ENCODE data around the gene CARD16. TPM values are rescaled to one million over a fixed set of nuclear protein-coding genes. Genes with fewer than 3 reads are reported as not detected.

CARD16 gene
- total RNA-seq, 1 experiment from 2014 or later, result not detected

- DNase-seq (ENCODE audit: low read depth), result no peak
- in situ Hi-C loops (cut with HindIII; ENCODE audit: low pct_unique_long_range_greater_than_20kb, low sequenced_read_pairs), result no loop called here
These were observed 39.7 kb downstream of the CARD16 start for GRCh38 chr11:105005451-105005845.

DNA sequence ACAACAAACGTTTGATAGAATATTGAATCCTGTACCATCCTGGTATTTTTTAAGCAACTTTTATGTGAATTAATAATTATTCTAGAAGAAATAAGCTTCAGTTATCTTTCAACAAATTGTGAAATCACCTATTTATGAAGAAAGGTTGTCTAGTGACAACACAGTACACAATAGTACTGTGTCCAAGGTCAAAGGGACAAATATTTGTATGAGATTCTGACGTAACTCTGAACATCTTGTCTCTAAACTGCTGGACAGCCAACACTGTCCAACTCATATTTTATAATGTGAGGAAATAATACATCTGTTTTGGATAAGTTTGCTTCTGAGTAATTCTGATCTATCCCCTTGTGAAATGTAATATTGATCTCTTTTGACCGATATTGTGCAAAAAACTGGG is 41.1 kb downstream of the CARD16 start:
- no peak for DNase-seq (ENCODE audit: low read depth)
- in situ Hi-C loops (cut with HindIII; ENCODE audit: low pct_unique_long_range_greater_than_20kb, low sequenced_read_pairs), result no loop called here

DNA sequence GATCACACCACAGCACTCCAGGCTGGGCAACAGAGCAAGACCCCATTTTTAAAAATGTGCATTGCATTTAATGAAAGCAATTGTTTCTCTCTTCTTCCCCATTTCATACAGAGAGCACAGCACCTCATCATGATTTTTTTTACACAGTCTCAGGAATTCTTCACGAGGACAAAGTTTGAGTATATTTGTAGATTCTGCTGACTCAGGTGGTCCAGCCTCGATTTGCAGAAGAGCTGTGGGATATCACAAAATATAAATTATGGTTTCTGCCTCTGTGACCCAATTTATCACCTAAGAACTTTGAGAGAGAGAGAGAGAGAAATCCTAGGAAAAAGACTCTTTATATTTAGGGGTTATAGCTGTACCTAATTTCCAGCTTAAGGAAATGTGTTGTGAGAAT is 42.0 kb downstream of the CARD16 start:
- no peak for DNase-seq (ENCODE audit: low read depth)
- in situ Hi-C loops (cut with HindIII; ENCODE audit: low pct_unique_long_range_greater_than_20kb, low sequenced_read_pairs), result no loop called here

DNA sequence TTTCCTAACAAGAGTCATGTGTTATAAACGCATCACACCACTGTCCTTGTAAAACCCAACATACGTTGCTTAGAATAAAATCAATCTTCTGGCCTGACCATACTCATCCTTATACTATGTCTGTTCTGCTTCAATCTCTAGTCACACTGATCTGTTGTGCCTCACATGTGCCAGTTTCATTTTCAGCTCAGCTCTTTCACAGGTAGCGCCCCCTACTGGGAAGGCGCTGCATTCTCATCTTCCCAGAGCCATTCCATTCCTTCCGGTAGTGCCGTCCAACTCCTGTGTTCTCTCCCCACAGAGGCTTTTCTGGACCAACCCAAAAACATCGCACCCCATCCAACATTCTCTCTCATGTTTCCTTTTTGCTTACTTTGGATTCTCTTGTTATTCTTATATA is 44.3 kb downstream of the CARD16 start:
- no peak for DNase-seq (ENCODE audit: low read depth)
- in situ Hi-C loops (cut with HindIII; ENCODE audit: low pct_unique_long_range_greater_than_20kb, low sequenced_read_pairs), result no loop called here

DNA sequence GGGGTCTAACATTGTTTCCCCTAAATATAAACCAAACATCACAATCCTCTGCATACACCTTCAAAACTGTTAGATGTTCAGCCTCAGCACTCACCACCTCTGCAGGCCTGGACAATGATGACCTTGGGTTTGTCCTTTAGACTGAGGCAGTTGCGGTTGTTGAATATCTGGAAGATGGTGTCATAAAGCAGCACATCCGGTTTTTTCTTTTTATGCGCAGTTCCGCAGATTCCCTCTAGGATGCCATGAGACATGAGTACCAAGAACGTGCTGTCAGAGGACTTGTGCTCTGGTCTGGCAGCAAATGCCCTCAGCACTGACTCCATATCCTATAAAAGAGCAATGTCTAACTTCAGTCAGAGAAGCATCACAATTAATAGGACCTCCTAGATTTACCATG is 45.0 kb downstream of the CARD16 start:
- in situ Hi-C loops (cut with HindIII; ENCODE audit: low pct_unique_long_range_greater_than_20kb, low sequenced_read_pairs), result no loop called here
- peak; percentile 6 for DNase-seq (ENCODE audit: low read depth)

- DNase-seq (ENCODE audit: low read depth), result peak; percentile 9
These were observed 45.4 kb downstream of the CARD16 start for GRCh38 chr11:104999721-105000120.

DNA sequence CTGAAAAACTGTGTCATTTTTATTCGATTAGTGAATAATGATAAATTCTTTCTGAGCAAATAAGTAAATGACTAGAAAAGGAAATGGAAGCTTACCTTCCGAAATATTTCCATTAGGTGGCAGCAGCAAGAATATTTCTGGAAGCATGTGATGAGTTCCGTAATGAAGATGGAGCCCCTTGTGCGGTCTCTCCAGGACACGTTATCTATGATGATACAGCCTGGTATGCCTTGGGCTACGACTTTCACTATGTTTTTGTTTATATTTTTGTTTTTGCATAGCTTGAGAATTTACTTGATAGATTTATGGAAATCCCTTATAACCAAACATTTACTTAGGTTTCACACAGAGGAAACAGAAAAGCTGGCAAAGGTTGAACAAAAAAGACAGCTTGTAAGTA is 47.8 kb downstream of the CARD16 start:
- DNase-seq (ENCODE audit: low read depth), result no peak
- in situ Hi-C loops (cut with HindIII; ENCODE audit: low pct_unique_long_range_greater_than_20kb, low sequenced_read_pairs), result no loop called here

More at GRCh38 chr11:104999721-105000120, 45.4 kb downstream of the CARD16 start:
- in situ Hi-C loops (cut with HindIII; ENCODE audit: low pct_unique_long_range_greater_than_20kb, low sequenced_read_pairs), result no loop called here

- in situ Hi-C loops (cut with HindIII; ENCODE audit: low pct_unique_long_range_greater_than_20kb, low sequenced_read_pairs), result no loop called here
- DNase-seq (ENCODE audit: low read depth), result no peak
These were observed 50.1 kb downstream of the CARD16 start for GRCh38 chr11:104995001-104995408.

DNA sequence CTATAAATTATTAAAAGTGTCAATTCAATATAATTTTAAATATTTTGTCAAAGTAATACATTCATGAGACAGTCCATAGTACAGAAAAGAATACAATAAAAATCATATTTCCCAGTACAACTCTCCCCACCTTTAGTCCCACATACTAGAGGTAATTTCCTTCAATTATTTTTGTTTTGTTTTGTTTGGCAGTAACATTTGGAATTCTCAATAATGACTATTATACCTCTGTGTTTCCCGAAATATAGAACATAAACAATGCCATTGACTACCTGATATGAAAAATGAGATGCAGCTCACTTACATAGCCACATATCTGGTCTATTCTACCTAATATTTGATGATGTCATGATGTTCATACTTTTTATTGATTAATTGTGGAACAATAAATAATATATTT is 52.4 kb downstream of the CARD16 start:
- no peak for DNase-seq (ENCODE audit: low read depth)
- in situ Hi-C loops (cut with HindIII; ENCODE audit: low pct_unique_long_range_greater_than_20kb, low sequenced_read_pairs), result no loop called here

DNA sequence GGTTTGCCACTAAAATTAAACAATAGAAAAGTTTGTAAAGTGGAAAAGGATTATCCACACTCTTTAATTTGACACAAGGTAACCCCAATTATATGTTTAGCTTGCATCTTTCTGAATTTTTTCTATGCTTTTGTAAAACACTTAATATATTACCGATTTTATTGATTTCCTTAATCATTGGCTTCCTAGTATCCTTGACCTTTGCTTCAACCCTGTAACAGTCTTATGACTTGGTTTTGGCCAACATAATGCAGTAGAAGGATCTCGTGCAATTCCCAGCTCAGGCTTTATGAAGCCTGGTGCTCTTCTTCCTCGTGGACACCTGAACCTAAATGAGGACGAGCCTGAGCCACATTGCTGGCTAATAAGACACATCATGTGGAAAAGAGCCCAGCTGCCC is 53.1 kb downstream of the CARD16 start:
- in situ Hi-C loops (cut with HindIII; ENCODE audit: low pct_unique_long_range_greater_than_20kb, low sequenced_read_pairs), result no loop called here
- no peak for DNase-seq (ENCODE audit: low read depth)

Other genes with a start within 250 kb of the CARD16 start
- not detected in 2 replicates for gene CASP12, start 146.9 kb downstream of the CARD16 start, total RNA-seq (2014; rRNA removed; shearing (Covaris generic); ENCODE audit: low replicate concordance)
- 1.4 and 9.1 TPM in 2 replicates for gene CASP4, start 76.8 kb downstream of the CARD16 start, total RNA-seq (2014; rRNA removed; shearing (Covaris generic); ENCODE audit: low replicate concordance)
- gene CASP5, start 22.2 kb downstream of the CARD16 start, total RNA-seq (2014; rRNA removed; shearing (Covaris generic); ENCODE audit: low replicate concordance), result not detected in 2 replicates
- gene CASP1, start 10.2 kb downstream of the CARD16 start, total RNA-seq (2014; rRNA removed; shearing (Covaris generic); ENCODE audit: low replicate concordance), result not detected in 2 replicates
- not detected in 2 replicates for gene CARD18, start 94.4 kb upstream of the CARD16 start, total RNA-seq (2014; rRNA removed; shearing (Covaris generic); ENCODE audit: low replicate concordance)